Measurements from ENCODE around the gene LENG8.

The LENG8 gene

DNA sequence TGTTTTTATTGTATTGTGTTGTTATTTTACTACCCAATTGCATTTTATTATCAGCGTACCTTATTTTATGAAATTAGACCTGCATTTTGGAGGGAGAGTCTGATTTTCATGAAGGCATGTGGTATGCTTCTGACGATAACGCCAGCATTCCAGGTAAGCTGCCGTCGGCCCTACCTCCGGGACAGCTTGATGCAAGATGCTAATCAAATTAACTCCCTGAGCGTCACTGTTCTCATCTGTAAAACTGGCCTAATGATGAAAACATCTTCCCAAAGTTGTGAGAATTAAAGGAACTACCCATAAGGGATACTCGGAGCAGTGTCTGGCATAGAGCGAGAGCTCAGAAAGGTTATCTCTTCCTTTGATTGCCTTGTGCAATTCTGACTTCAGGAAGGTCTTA lies 40.8 kb downstream of the LENG8 start:
- TF ChIP-seq ZBTB7A (IDR thresholded peaks at IDR 0.05; ENCODE audit: low read depth) (no peak), TEAD4 (IDR thresholded peaks at IDR 0.05) (no peak), FOXM1 (IDR thresholded peaks at IDR 0.05; ENCODE audit: borderline replicate concordance, low read depth) (no peak), YY1 (IDR thresholded peaks at IDR 0.05; ENCODE audit: low read depth) (no peak), NFIC (IDR thresholded peaks at IDR 0.05) (no peak), EGR1 (IDR thresholded peaks at IDR 0.05) (no peak), RAD21 (IDR thresholded peaks at IDR 0.05; ENCODE audit: low read depth) (no peak), CEBPB (IDR thresholded peaks at IDR 0.05) (no peak), TCF12 (IDR thresholded peaks at IDR 0.05; ENCODE audit: low read depth) (no peak), CREB1 (IDR thresholded peaks at IDR 0.05; ENCODE audit: low read depth) (no peak), EP300 (IDR thresholded peaks at IDR 0.05; ENCODE audit: borderline replicate concordance) (no peak), TAF1 (IDR thresholded peaks at IDR 0.05; ENCODE audit: low read depth) (no peak)
- TF ChIP-seq, protein P1, sequence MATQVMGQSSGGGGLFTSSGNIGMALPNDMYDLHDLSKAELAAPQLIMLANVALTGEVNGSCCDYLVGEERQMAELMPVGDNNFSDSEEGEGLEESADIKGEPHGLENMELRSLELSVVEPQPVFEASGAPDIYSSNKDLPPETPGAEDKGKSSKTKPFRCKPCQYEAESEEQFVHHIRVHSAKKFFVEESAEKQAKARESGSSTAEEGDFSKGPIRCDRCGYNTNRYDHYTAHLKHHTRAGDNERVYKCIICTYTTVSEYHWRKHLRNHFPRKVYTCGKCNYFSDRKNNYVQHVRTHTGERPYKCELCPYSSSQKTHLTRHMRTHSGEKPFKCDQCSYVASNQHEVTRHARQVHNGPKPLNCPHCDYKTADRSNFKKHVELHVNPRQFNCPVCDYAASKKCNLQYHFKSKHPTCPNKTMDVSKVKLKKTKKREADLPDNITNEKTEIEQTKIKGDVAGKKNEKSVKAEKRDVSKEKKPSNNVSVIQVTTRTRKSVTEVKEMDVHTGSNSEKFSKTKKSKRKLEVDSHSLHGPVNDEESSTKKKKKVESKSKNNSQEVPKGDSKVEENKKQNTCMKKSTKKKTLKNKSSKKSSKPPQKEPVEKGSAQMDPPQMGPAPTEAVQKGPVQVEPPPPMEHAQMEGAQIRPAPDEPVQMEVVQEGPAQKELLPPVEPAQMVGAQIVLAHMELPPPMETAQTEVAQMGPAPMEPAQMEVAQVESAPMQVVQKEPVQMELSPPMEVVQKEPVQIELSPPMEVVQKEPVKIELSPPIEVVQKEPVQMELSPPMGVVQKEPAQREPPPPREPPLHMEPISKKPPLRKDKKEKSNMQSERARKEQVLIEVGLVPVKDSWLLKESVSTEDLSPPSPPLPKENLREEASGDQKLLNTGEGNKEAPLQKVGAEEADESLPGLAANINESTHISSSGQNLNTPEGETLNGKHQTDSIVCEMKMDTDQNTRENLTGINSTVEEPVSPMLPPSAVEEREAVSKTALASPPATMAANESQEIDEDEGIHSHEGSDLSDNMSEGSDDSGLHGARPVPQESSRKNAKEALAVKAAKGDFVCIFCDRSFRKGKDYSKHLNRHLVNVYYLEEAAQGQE (IDR thresholded peaks at IDR 0.05; ENCODE audit: low read depth), result no peak
- TF ChIP-seq, protein P2, sequence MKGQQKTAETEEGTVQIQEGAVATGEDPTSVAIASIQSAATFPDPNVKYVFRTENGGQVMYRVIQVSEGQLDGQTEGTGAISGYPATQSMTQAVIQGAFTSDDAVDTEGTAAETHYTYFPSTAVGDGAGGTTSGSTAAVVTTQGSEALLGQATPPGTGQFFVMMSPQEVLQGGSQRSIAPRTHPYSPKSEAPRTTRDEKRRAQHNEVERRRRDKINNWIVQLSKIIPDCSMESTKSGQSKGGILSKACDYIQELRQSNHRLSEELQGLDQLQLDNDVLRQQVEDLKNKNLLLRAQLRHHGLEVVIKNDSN (IDR thresholded peaks at IDR 0.05), result no peak
- TF ChIP-seq, protein P3, sequence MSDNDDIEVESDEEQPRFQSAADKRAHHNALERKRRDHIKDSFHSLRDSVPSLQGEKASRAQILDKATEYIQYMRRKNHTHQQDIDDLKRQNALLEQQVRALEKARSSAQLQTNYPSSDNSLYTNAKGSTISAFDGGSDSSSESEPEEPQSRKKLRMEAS (IDR thresholded peaks at IDR 0.05), result no peak

DNA sequence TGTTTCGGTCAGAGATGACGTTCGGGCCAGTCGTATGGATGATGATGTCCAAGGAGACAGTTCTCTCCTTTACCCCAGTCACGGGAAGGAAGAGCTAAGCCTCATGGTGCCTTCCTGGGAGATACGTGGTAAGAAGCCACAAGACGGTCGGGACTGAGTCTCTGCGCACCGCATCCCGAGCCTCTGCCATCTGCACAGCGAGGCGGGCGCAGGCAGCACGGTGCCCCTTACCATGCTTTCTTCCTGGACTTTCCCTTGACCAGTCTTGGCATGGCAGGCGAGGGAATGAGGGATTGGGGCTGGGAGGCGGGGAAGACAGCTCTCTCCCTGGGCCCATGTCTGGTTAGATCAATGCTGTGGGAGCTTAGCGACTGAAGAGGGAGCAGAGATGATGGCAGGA lies 43.6 kb downstream of the LENG8 start:
- TF ChIP-seq TAF1 (IDR thresholded peaks at IDR 0.05; ENCODE audit: low read depth) (no peak), FOXM1 (IDR thresholded peaks at IDR 0.05; ENCODE audit: borderline replicate concordance, low read depth) (no peak), EP300 (IDR thresholded peaks at IDR 0.05; ENCODE audit: borderline replicate concordance) (no peak), TCF12 (IDR thresholded peaks at IDR 0.05; ENCODE audit: low read depth) (no peak)
- TF ChIP-seq, protein P3 (IDR thresholded peaks at IDR 0.05), result no peak

DNA sequence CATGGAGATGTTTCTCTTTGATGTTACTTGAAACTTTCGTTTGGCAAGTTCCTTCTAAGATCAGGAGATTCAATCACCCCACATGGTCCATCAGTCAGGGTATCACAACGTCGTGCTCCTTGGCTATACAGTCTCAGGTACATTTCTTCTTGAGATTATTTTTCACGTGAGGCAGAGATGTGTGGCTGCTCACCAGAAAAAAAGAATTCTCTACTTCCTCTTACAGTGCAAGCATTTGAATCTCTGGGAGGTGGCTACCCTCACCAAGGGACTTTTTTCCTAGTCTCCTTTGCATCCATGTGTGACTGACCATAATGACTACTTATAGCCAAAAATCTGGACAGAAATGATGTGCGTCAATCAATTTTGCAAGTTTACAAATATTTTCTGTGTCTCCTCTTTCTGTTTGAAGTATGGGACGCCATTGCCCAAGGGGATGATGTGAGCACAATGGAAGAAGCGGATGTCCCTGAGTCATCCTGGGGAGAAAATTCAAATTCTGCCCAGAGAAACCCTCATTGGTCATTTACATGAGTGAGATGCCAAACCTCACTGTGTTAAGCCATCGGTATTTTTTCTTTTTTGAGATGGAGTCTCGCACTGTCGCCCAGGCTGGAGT lies 45.1 kb downstream of the LENG8 start:
- TF ChIP-seq ZBTB7A (IDR thresholded peaks at IDR 0.05; ENCODE audit: low read depth) (no peak), YY1 (IDR thresholded peaks at IDR 0.05; ENCODE audit: low read depth) (no peak), NFIC (IDR thresholded peaks at IDR 0.05) (no peak), RAD21 (IDR thresholded peaks at IDR 0.05; ENCODE audit: low read depth) (no peak), TEAD4 (IDR thresholded peaks at IDR 0.05) (no peak), TCF12 (IDR thresholded peaks at IDR 0.05; ENCODE audit: low read depth) (no peak), EGR1 (IDR thresholded peaks at IDR 0.05) (no peak), CEBPB (IDR thresholded peaks at IDR 0.05) (no peak), TAF1 (IDR thresholded peaks at IDR 0.05; ENCODE audit: low read depth) (no peak), CREB1 (IDR thresholded peaks at IDR 0.05; ENCODE audit: low read depth) (no peak), EP300 (IDR thresholded peaks at IDR 0.05; ENCODE audit: borderline replicate concordance) (no peak), FOXM1 (IDR thresholded peaks at IDR 0.05; ENCODE audit: borderline replicate concordance, low read depth) (no peak)
- TF ChIP-seq, protein P2 (IDR thresholded peaks at IDR 0.05), result no peak
- TF ChIP-seq, protein P1 (IDR thresholded peaks at IDR 0.05; ENCODE audit: low read depth), result no peak
- TF ChIP-seq, protein P3 (IDR thresholded peaks at IDR 0.05), result no peak

DNA sequence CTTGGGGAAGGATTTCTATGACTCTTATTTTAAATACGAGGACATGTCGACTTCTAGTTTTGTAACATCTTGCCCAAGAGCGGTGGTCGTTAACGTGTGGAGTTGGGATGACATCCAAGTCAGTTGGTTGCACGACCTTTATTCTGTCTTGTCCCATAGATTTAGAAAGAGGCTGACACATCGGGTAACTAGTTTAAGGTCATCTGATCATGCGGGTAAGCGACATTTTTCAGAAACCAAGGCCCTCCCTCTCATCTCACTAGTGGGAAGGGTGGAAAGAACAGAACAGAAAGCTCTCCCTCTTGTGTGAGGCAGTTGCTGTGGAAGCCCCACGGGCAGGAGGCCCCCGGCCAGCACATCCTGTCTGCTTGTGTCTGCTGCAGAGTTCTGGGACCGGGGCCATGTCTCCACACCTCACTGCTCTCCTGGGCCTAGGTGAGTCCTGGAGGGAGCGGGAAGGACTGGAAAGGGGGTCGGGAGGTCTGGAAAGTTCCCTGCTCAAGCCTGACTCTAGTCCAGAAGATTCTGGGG lies 53.6 kb downstream of the LENG8 start, which contains the start of gene LAIR2:
TSS of gene LAIR2 (plus strand) at position 314 of the 531 bp plus-strand sequence. CDS start at position 402, 88 bp downstream.
- TF ChIP-seq ZBTB7A (IDR thresholded peaks at IDR 0.05; ENCODE audit: low read depth) (no peak), NFIC (IDR thresholded peaks at IDR 0.05) (no peak), EP300 (IDR thresholded peaks at IDR 0.05; ENCODE audit: borderline replicate concordance) (no peak), CREB1 (IDR thresholded peaks at IDR 0.05; ENCODE audit: low read depth) (no peak), TEAD4 (IDR thresholded peaks at IDR 0.05) (no peak), YY1 (IDR thresholded peaks at IDR 0.05; ENCODE audit: low read depth) (no peak), TAF1 (IDR thresholded peaks at IDR 0.05; ENCODE audit: low read depth) (no peak), RAD21 (IDR thresholded peaks at IDR 0.05; ENCODE audit: low read depth) (no peak)
- TF ChIP-seq, protein P2 (IDR thresholded peaks at IDR 0.05), result no peak
- TF ChIP-seq, protein P3 (IDR thresholded peaks at IDR 0.05), result no peak
- TF ChIP-seq, protein P1 (IDR thresholded peaks at IDR 0.05; ENCODE audit: low read depth), result no peak
